22Rv1 (cell line): ENCODE measurements around the gene CCDC169.

Source experiments
- CTCF ChIP-seq: fragments of 450-650 bp; IDR thresholded peaks from 2 replicates; pipeline ENCODE4 v1.5.1; 2017; ENCODE audit warnings: mild to moderate bottlenecking
- ZFX ChIP-seq: fragments of 450-650 bp; IDR thresholded peaks from 2 replicates; pipeline ENCODE4 v1.6.1; 2017; ENCODE audit warnings: antibody characterized with exemption, borderline replicate concordance

- TF ChIP-seq CTCF (no peak), ZFX (no peak)
Measured at GRCh38 chr13:36344886-36345437, 47.3 kb upstream of the CCDC169 start.
